ENCODE results near the gene CCDC33.

DNA sequence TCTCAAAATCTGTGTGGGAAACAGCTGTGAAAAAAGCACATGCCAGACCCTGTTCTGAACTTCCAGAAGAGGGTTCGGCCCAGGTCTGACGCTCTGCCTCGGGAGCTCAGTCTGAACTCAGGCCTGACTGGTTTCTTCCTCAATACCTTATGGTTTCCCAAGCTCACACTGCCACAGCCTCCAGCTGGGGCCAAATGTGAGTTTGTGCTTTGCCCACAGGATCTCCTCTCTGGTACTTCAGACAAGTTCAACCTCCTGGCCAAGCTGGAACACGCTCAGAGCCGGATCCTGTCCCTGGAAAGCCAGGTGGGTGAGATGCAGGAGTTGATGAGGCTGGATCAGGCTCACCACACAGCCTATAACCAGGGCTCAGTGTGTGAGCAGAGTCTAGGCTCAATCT is 97.5 kb downstream of the CCDC33 start:
- TF ChIP-seq POLR2A (IDR thresholded peaks at IDR 0.05), result no peak
- TF ChIP-seq, protein P1, sequence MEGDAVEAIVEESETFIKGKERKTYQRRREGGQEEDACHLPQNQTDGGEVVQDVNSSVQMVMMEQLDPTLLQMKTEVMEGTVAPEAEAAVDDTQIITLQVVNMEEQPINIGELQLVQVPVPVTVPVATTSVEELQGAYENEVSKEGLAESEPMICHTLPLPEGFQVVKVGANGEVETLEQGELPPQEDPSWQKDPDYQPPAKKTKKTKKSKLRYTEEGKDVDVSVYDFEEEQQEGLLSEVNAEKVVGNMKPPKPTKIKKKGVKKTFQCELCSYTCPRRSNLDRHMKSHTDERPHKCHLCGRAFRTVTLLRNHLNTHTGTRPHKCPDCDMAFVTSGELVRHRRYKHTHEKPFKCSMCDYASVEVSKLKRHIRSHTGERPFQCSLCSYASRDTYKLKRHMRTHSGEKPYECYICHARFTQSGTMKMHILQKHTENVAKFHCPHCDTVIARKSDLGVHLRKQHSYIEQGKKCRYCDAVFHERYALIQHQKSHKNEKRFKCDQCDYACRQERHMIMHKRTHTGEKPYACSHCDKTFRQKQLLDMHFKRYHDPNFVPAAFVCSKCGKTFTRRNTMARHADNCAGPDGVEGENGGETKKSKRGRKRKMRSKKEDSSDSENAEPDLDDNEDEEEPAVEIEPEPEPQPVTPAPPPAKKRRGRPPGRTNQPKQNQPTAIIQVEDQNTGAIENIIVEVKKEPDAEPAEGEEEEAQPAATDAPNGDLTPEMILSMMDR (IDR thresholded peaks at IDR 0.05), result no peak
